ENCODE data around the gene NR1D2. TPM values are rescaled to one million over a fixed set of nuclear protein-coding genes. Genes with fewer than 3 reads are reported as not detected.
"Not testable (repeated sequence)": the region's sequence is repeated elsewhere in the genome, so short reads cannot be mapped to it uniquely, and the experiment has no call there.

NR1D2 gene
- total RNA-seq (12.7 TPM), polyA plus RNA-seq (8.2 TPM)
- long read RNA-seq, donor 1, full-length matches to known transcripts: 1 of 1 reads
- long read RNA-seq, donor 1, partial matches to known transcripts: 0 of 1 reads
- long read RNA-seq, donor 1, other reads (novel, unspliced or antisense): 0 of 1 reads
- long read RNA-seq, donor 2, full-length matches to known transcripts: 4 of 4 reads
- long read RNA-seq, donor 2, partial matches to known transcripts: 0 of 4 reads
- long read RNA-seq, donor 2, other reads (novel, unspliced or antisense): 0 of 4 reads
- long read RNA-seq, donor 3, full-length matches to known transcripts: 3 of 3 reads
- long read RNA-seq, donor 3, partial matches to known transcripts: 0 of 3 reads
- long read RNA-seq, donor 3, other reads (novel, unspliced or antisense): 0 of 3 reads
- long read RNA-seq, donor 4: 0 reads
- long read RNA-seq, donor 5, full-length matches to known transcripts: 4 of 4 reads
- long read RNA-seq, donor 5, partial matches to known transcripts: 0 of 4 reads
- long read RNA-seq, donor 5, other reads (novel, unspliced or antisense): 0 of 4 reads
- long read RNA-seq, donor 6, full-length matches to known transcripts: 4 of 4 reads
- long read RNA-seq, donor 6, partial matches to known transcripts: 0 of 4 reads
- long read RNA-seq, donor 6, other reads (novel, unspliced or antisense): 0 of 4 reads
- long read RNA-seq, donor 7, full-length matches to known transcripts: 1 of 1 reads
- long read RNA-seq, donor 7, partial matches to known transcripts: 0 of 1 reads
- long read RNA-seq, donor 7, other reads (novel, unspliced or antisense): 0 of 1 reads
- long read RNA-seq, donor 8, full-length matches to known transcripts: 1 of 1 reads
- long read RNA-seq, donor 8, partial matches to known transcripts: 0 of 1 reads
- long read RNA-seq, donor 8, other reads (novel, unspliced or antisense): 0 of 1 reads
- long read RNA-seq, donor 9, full-length matches to known transcripts: 5 of 5 reads
- long read RNA-seq, donor 9, partial matches to known transcripts: 0 of 5 reads
- long read RNA-seq, donor 9, other reads (novel, unspliced or antisense): 0 of 5 reads
- long read RNA-seq, donor 10, full-length matches to known transcripts: 2 of 2 reads
- long read RNA-seq, donor 10, partial matches to known transcripts: 0 of 2 reads
- long read RNA-seq, donor 10, other reads (novel, unspliced or antisense): 0 of 2 reads

GRCh38 chr3:23944861-23945662 lies at the start of gene NR1D2:
TSS of gene NR1D2 (plus strand) at chr3:23945286. CDS start at chr3:23945579, 293 bp downstream.
- Histone ChIP-seq H3K4me1 (ENCODE audit: control insufficient read depth in 2 of 2, insufficient read depth in 2 of 2, low read length in 2 of 2) (peaks cover 5 to 13% of the 10 kb centered on the region in 2 donors), H3K9me3 (ENCODE audit: control insufficient read depth in 2 of 2, insufficient read depth in 1 of 2, low read length in 1 of 2) (no peaks in the 10 kb centered on the region), H3K27ac (ENCODE audit: low read depth in 1 of 2, low read length in 1 of 2) (peak within 1 kb of the TSS; percentile 81 to 88), H3K4me3 (ENCODE audit: low read length in 2 of 2) (peak within 1 kb of the TSS; percentile 89 to 90), H3K36me3 (ENCODE audit: control insufficient read depth in 2 of 2, insufficient read depth in 2 of 2, low read length in 1 of 2) (no peaks in the 10 kb centered on the region), H3K27me3 (ENCODE audit: control insufficient read depth in 2 of 2, insufficient read depth in 1 of 2, low read length in 1 of 2) (peaks cover 12 to 19% of the 10 kb centered on the region in 2 donors)
- under 1% methylated on average over 87 of the region's 88 CpGs for WGBS
- DNase-seq (ENCODE audit: low read depth in 6 of 9, low spot score in 9 of 9): peak in 7 of 9 donors; percentile 48 to 83 (median 67)

GRCh38 chr3:23900744-23901143 lies 44.3 kb upstream of the NR1D2 start:
- H3K27ac ChIP-seq (ENCODE audit: low read depth in 1 of 2, low read length in 1 of 2): no peak overlapping the region
- H3K9me3 ChIP-seq (ENCODE audit: control insufficient read depth in 2 of 2, insufficient read depth in 1 of 2, low read length in 1 of 2): peaks cover 0 to 5% of the 10 kb centered on the region in 2 donors
- no peaks in the 10 kb centered on the region for H3K27me3 ChIP-seq (ENCODE audit: control insufficient read depth in 2 of 2, insufficient read depth in 1 of 2, low read length in 1 of 2)
- 96% methylated on average over 6 of the region's 6 CpGs for WGBS
- no peaks in the 10 kb centered on the region for H3K4me1 ChIP-seq (ENCODE audit: control insufficient read depth in 2 of 2, insufficient read depth in 2 of 2, low read length in 2 of 2)
- H3K4me3 ChIP-seq (ENCODE audit: low read length in 2 of 2): no peak overlapping the region
- peaks cover 0 to 6% of the 10 kb centered on the region in 2 donors for H3K36me3 ChIP-seq (ENCODE audit: control insufficient read depth in 2 of 2, insufficient read depth in 2 of 2, low read length in 1 of 2)
- DNase-seq (ENCODE audit: low read depth in 6 of 9, low spot score in 9 of 9): no peak

- Histone ChIP-seq H3K27ac (ENCODE audit: low read depth in 1 of 2, low read length in 1 of 2) (no peak overlapping the region), H3K27me3 (ENCODE audit: control insufficient read depth in 2 of 2, insufficient read depth in 1 of 2, low read length in 1 of 2) (no peaks in the 10 kb centered on the region), H3K9me3 (ENCODE audit: control insufficient read depth in 2 of 2, insufficient read depth in 1 of 2, low read length in 1 of 2) (no peaks in the 10 kb centered on the region), H3K36me3 (ENCODE audit: control insufficient read depth in 2 of 2, insufficient read depth in 2 of 2, low read length in 1 of 2) (peaks cover 0 to 2% of the 10 kb centered on the region in 2 donors), H3K4me3 (ENCODE audit: low read length in 2 of 2) (no peak overlapping the region), H3K4me1 (ENCODE audit: control insufficient read depth in 2 of 2, insufficient read depth in 2 of 2, low read length in 2 of 2) (no peaks in the 10 kb centered on the region)
- DNase-seq (ENCODE audit: low read depth in 6 of 9, low spot score in 9 of 9): no peak
Observed at GRCh38 chr3:23904545-23904944, 40.5 kb upstream of the NR1D2 start.

GRCh38 chr3:23909341-23909740 lies 35.7 kb upstream of the NR1D2 start:
- Histone ChIP-seq H3K4me3 (ENCODE audit: low read length in 2 of 2) (no peak overlapping the region), H3K27me3 (ENCODE audit: control insufficient read depth in 2 of 2, insufficient read depth in 1 of 2, low read length in 1 of 2) (peaks cover 0 to 3% of the 10 kb centered on the region in 2 donors), H3K4me1 (ENCODE audit: control insufficient read depth in 2 of 2, insufficient read depth in 2 of 2, low read length in 2 of 2) (no peaks in the 10 kb centered on the region), H3K9me3 (ENCODE audit: control insufficient read depth in 2 of 2, insufficient read depth in 1 of 2, low read length in 1 of 2) (no peaks in the 10 kb centered on the region), H3K27ac (ENCODE audit: low read depth in 1 of 2, low read length in 1 of 2) (no peak overlapping the region), H3K36me3 (ENCODE audit: control insufficient read depth in 2 of 2, insufficient read depth in 2 of 2, low read length in 1 of 2) (peaks cover 0 to 7% of the 10 kb centered on the region in 2 donors)
- 94% methylated on average over 7 of the region's 7 CpGs for WGBS
- no peak for DNase-seq (ENCODE audit: low read depth in 6 of 9, low spot score in 9 of 9)

GRCh38 chr3:23911397-23911796 lies 33.7 kb upstream of the NR1D2 start:
- Histone ChIP-seq H3K36me3 (ENCODE audit: control insufficient read depth in 2 of 2, insufficient read depth in 2 of 2, low read length in 1 of 2) (peaks cover 0 to 7% of the 10 kb centered on the region in 2 donors), H3K9me3 (ENCODE audit: control insufficient read depth in 2 of 2, insufficient read depth in 1 of 2, low read length in 1 of 2) (no peaks in the 10 kb centered on the region), H3K4me1 (ENCODE audit: control insufficient read depth in 2 of 2, insufficient read depth in 2 of 2, low read length in 2 of 2) (peaks cover 0 to 8% of the 10 kb centered on the region in 2 donors), H3K27ac (ENCODE audit: low read depth in 1 of 2, low read length in 1 of 2) (no peak overlapping the region), H3K27me3 (ENCODE audit: control insufficient read depth in 2 of 2, insufficient read depth in 1 of 2, low read length in 1 of 2) (peaks cover 14 to 18% of the 10 kb centered on the region in 2 donors), H3K4me3 (ENCODE audit: low read length in 2 of 2) (no peak overlapping the region)
- no peak for DNase-seq (ENCODE audit: low read depth in 6 of 9, low spot score in 9 of 9)
- 94% methylated on average over 2 of the region's 2 CpGs for WGBS

- not testable (repeated sequence) for H3K4me1 ChIP-seq (ENCODE audit: control insufficient read depth in 2 of 2, insufficient read depth in 2 of 2, low read length in 2 of 2); H3K9me3 ChIP-seq (ENCODE audit: control insufficient read depth in 2 of 2, insufficient read depth in 1 of 2, low read length in 1 of 2); H3K36me3 ChIP-seq (ENCODE audit: control insufficient read depth in 2 of 2, insufficient read depth in 2 of 2, low read length in 1 of 2); DNase-seq (ENCODE audit: low read depth in 6 of 9, low spot score in 9 of 9); H3K4me3 ChIP-seq (ENCODE audit: low read length in 2 of 2); H3K27ac ChIP-seq (ENCODE audit: low read depth in 1 of 2, low read length in 1 of 2)
- H3K27me3 ChIP-seq (ENCODE audit: control insufficient read depth in 2 of 2, insufficient read depth in 1 of 2, low read length in 1 of 2): peaks cover 18 to 20% of the 10 kb centered on the region in 2 donors
- WGBS: 95% methylated on average over 3 of the region's 3 CpGs
Observed at GRCh38 chr3:23912335-23912734, 32.8 kb upstream of the NR1D2 start.

GRCh38 chr3:23913182-23913581 lies 31.9 kb upstream of the NR1D2 start:
- H3K27me3 ChIP-seq (ENCODE audit: control insufficient read depth in 2 of 2, insufficient read depth in 1 of 2, low read length in 1 of 2): peaks cover 18 to 20% of the 10 kb centered on the region in 2 donors
- H3K27ac ChIP-seq (ENCODE audit: low read depth in 1 of 2, low read length in 1 of 2): no peak overlapping the region
- peaks cover 0 to 3% of the 10 kb centered on the region in 2 donors for H3K9me3 ChIP-seq (ENCODE audit: control insufficient read depth in 2 of 2, insufficient read depth in 1 of 2, low read length in 1 of 2)
- H3K4me1 ChIP-seq (ENCODE audit: control insufficient read depth in 2 of 2, insufficient read depth in 2 of 2, low read length in 2 of 2): peaks cover 0 to 9% of the 10 kb centered on the region in 2 donors
- 96% methylated on average over 1 of the region's 1 CpG for WGBS
- no peak overlapping the region for H3K4me3 ChIP-seq (ENCODE audit: low read length in 2 of 2)
- DNase-seq (ENCODE audit: low read depth in 6 of 9, low spot score in 9 of 9): no peak
- H3K36me3 ChIP-seq (ENCODE audit: control insufficient read depth in 2 of 2, insufficient read depth in 2 of 2, low read length in 1 of 2): peaks cover under 1 to 10% of the 10 kb centered on the region in 2 donors
